HepG2 (cell line): ENCODE measurements around the gene TMEM63B. TPM values are rescaled to one million over a fixed set of nuclear protein-coding genes. Genes with fewer than 3 reads are reported as not detected.

ENCODE experiments used
- ATAC-seq: fragments of 200-7000 bp; cut with Tn5 transposase; 3 replicates; pipeline ENCODE4 v1.9.1; 2020; ENCODE audit warnings: mild to moderate bottlenecking, moderate library complexity
- BruUV-seq: library from RNA; stranded (reverse); fragments of 400-500 nt; replicated peaks from 2 replicates; lab custom pipeline; 2021; lab: Mats Ljungman, UMichigan
- CTCF ChIA-PET: fragments of 300-600 bp; formaldehyde crosslinking; extraction: SDS; loops from one replicate; lab custom pipeline; 2021; ENCODE audit warnings: low total read pairs, inconsistent platforms, low intra/inter-chr PET ratio; lab: Yijun Ruan, JAX
- POLR2A ChIA-PET: fragments of 350-600 bp; sonication (Branson Sonifier 250); formaldehyde crosslinking; loops from one replicate; lab custom pipeline; 2020; ENCODE audit warnings: antibody characterized with exemption, inconsistent platforms; lab: Yijun Ruan, JAX
- DNase-seq: peaks from one replicate; pipeline ENCODE4 v3.0.0-alpha.2; 2015; ENCODE audit warnings: low spot score
- FAIRE-seq: peaks from 3 replicates; lab custom pipeline; 2011; peaks lifted over from hg19 to GRCh38; lab: Jason Lieb, UNC
- H2AFZ ChIP-seq: one replicate; pipeline ENCODE4 v1.6.1; 2011; ENCODE audit warnings: low read length, inconsistent platforms
- H3K27ac ChIP-seq: fragments of 300-600 bp; 3 replicates; pipeline ENCODE4 v1.8.0; 2011; ENCODE audit warnings: mixed run types, mild to moderate bottlenecking, mixed read lengths, low read length, inconsistent platforms; ENCODE audit not compliant: insufficient read depth; ENCODE audit errors: extremely low read length
- H3K27me3 ChIP-seq, 2 experiments: fragments of 200-600 bp in 1 of 2; 2 replicates in 1 of 2; 3 replicates in 1 of 2; pipeline versions ENCODE4 v1.6.0 to v1.8.0; 2011; ENCODE audit warnings: low read length in 2 of 2, mild to moderate bottlenecking in 2 of 2, moderate library complexity in 2 of 2, inconsistent platforms in 1 of 2; ENCODE audit not compliant: insufficient read depth in 2 of 2, control insufficient read depth in 1 of 2
- H3K36me3 ChIP-seq, 2 experiments: fragments of 200-600 bp in 1 of 2; replicated peaks in 1 of 2; 2 replicates in 1 of 2; 3 replicates in 1 of 2; pipeline versions ENCODE4 v1.5.1 to v1.8.0; 2011; ENCODE audit warnings: low read length in 2 of 2, inconsistent platforms in 1 of 2; ENCODE audit not compliant: insufficient read depth in 2 of 2, control insufficient read depth in 1 of 2
- H3K4me1 ChIP-seq: 2 replicates; pipeline ENCODE4 v1.5.1; 2012; ENCODE audit warnings: low read length, inconsistent platforms; ENCODE audit not compliant: insufficient read depth
- H3K4me2 ChIP-seq: 2 replicates; pipeline ENCODE4 v1.6.0; 2011; ENCODE audit warnings: low read depth, low read length, inconsistent platforms
- H3K4me3 ChIP-seq, 3 experiments: fragments of 200-600 bp in 1 of 3; sonication (generic), shearing (Covaris generic) in 1 of 3; replicated peaks in 1 of 3; 2 replicates each; pipeline ENCODE4 v1.5.1; 2011 to 2016; ENCODE audit warnings: low read length in 3 of 3, inconsistent platforms in 2 of 3, low read depth in 2 of 3, mild to moderate bottlenecking in 2 of 3, control low read depth in 1 of 3, mixed read lengths in 1 of 3; ENCODE audit not compliant: insufficient read depth in 1 of 3
- H3K79me2 ChIP-seq: one replicate; pipeline ENCODE4 v1.6.1; 2011; ENCODE audit warnings: low read length, inconsistent platforms; ENCODE audit not compliant: insufficient read depth
- H3K9ac ChIP-seq: 2 replicates; pipeline ENCODE4 v1.6.0; 2011; ENCODE audit warnings: mild to moderate bottlenecking, low read depth, low read length, inconsistent platforms; ENCODE audit not compliant: insufficient read depth
- H3K9me3 ChIP-seq: 2 replicates; pipeline ENCODE4 v1.5.1; 2012; ENCODE audit warnings: mild to moderate bottlenecking, low read length
- H4K20me1 ChIP-seq: 2 replicates; pipeline ENCODE4 v1.6.0; 2011; ENCODE audit warnings: inconsistent platforms, mild to moderate bottlenecking, low read length, moderate library complexity; ENCODE audit not compliant: insufficient read depth
- AKAP8 ChIP-seq: sonication (generic); formaldehyde crosslinking; IDR thresholded peaks from 2 replicates; pipeline ENCODE4 v1.5.1; 2020; ENCODE audit warnings: mild to moderate bottlenecking, missing genetic modification reagents
- CBX5 ChIP-seq: sonication (generic); formaldehyde crosslinking; IDR thresholded peaks from 2 replicates; pipeline ENCODE4 v1.4.0; 2020; ENCODE audit warnings: missing genetic modification reagents, borderline replicate concordance
- IKZF4 ChIP-seq: sonication (generic); formaldehyde crosslinking; IDR thresholded peaks from 2 replicates; pipeline ENCODE4 v1.5.1; 2020; ENCODE audit warnings: borderline replicate concordance, mild to moderate bottlenecking, low read depth, missing genetic modification reagents; ENCODE audit errors: not compliant biosample characterization
- PAF1 ChIP-seq: IDR thresholded peaks from 2 replicates; pipeline ENCODE4 v1.6.1; 2016; ENCODE audit warnings: missing genetic modification reagents, missing compliant biosample characterization
- PAX8 ChIP-seq: sonication (generic); formaldehyde crosslinking; IDR thresholded peaks from 2 replicates; pipeline ENCODE4 v1.8.0; 2022; ENCODE audit warnings: mild to moderate bottlenecking, missing genetic modification reagents, borderline replicate concordance
- POLR2AphosphoS5 ChIP-seq: IDR thresholded peaks from 2 replicates; pipeline ENCODE4 v1.6.1; 2012; ENCODE audit warnings: low read depth, low read length
- U2AF2 ChIP-seq: fragments of 200-400 bp; formaldehyde crosslinking; IDR thresholded peaks from 2 replicates; pipeline ENCODE4 v1.6.1; 2017; ENCODE audit warnings: low read depth, mild to moderate bottlenecking, low read length
- ZNF503 ChIP-seq: sonication (generic); formaldehyde crosslinking; IDR thresholded peaks from 2 replicates; pipeline ENCODE4 v1.4.0; 2020; ENCODE audit warnings: missing genetic modification reagents
- ZNF605 ChIP-seq: sonication (generic); formaldehyde crosslinking; IDR thresholded peaks from 2 replicates; pipeline ENCODE4 v1.8.0; 2022; ENCODE audit warnings: mild to moderate bottlenecking, missing genetic modification reagents
- ZNF644 ChIP-seq: IDR thresholded peaks from 2 replicates; pipeline ENCODE4 v1.6.1; 2016; ENCODE audit warnings: low read depth
- ZNF687 ChIP-seq: sonication (generic); formaldehyde crosslinking; IDR thresholded peaks from 2 replicates; pipeline ENCODE4 v1.5.1; 2020; ENCODE audit warnings: mild to moderate bottlenecking, missing genetic modification reagents, moderate library complexity
- ZNF724P ChIP-seq: sonication (generic); formaldehyde crosslinking; IDR thresholded peaks from 2 replicates; pipeline ENCODE4 v1.8.0; 2022; ENCODE audit warnings: missing genetic modification reagents, borderline replicate concordance
- ZNF784 ChIP-seq: sonication (generic); formaldehyde crosslinking; IDR thresholded peaks from 2 replicates; pipeline ENCODE4 v1.5.1; 2020; ENCODE audit warnings: missing genetic modification reagents, mild to moderate bottlenecking, borderline replicate concordance
- ZUFSP ChIP-seq: sonication (generic); formaldehyde crosslinking; IDR thresholded peaks from 2 replicates; pipeline ENCODE4 v1.9.0; 2021; ENCODE audit warnings: missing genetic modification reagents, mild to moderate bottlenecking, borderline replicate concordance
- WGBS: methylation state at CpG from one replicate; pipeline ENCODE4 v1.1.6; 2017; ENCODE audit warnings: low lambda C conversion rate; 5-methylcytosine and 5-hydroxymethylcytosine counted together
- in situ Hi-C: cut with HindIII; loops from 2 replicates; pipeline ENCODE4 v1.10.0; 2017; ENCODE audit warnings: low pct_unique_long_range_greater_than_20kb; ENCODE audit not compliant: extremely low pct_ligation_motif_present
- intact Hi-C: fragments of 100-400 bp; cut with micrococcal nuclease; formaldehyde crosslinking; loops from one replicate; pipeline ENCODE4 v1.10.0; 2022; ENCODE audit not compliant: unreplicated experiment
- polyA plus RNA-seq, 8 experiments: library from polyadenylated mRNA; depleted of rRNA in 3 of 8; stranded (reverse) in 7 of 8; unstranded in 1 of 8; fragments of >200 nt; fragmentation: Illumina TruSeq in 4 of 8; extraction: Trizol in 4 of 8; gene quantifications; 2 replicates each; pipeline versions ENCODE4 v1.2.1 to v1.2.3, GENCODE V29; 2011 to 2016; ENCODE audit warnings: low read depth in 4 of 8, missing spikeins in 1 of 8, mixed read lengths in 1 of 8; ENCODE audit not compliant: insufficient read depth in 1 of 8
- total RNA-seq, 5 experiments: library from RNA; depleted of rRNA; stranded (reverse); fragments of >200 nt; fragmentation: Illumina TruSeq; extraction: Trizol; gene quantifications; 2 replicates each; pipeline ENCODE4 v1.2.3, GENCODE V29; 2016; ENCODE audit warnings: low read depth in 1 of 5
- TF ChIP-seq, protein P1 (sequence below): IDR thresholded peaks from 2 replicates; pipeline ENCODE4 v1.6.1; 2016; ENCODE audit warnings: mild to moderate bottlenecking

The TMEM63B gene
- total and polyA plus RNA-seq, 2 of the 13 experiments (the other 11 are each of a cell fraction or from before 2014, with no cell fraction given): 27.4 to 75.8 TPM

DNA sequence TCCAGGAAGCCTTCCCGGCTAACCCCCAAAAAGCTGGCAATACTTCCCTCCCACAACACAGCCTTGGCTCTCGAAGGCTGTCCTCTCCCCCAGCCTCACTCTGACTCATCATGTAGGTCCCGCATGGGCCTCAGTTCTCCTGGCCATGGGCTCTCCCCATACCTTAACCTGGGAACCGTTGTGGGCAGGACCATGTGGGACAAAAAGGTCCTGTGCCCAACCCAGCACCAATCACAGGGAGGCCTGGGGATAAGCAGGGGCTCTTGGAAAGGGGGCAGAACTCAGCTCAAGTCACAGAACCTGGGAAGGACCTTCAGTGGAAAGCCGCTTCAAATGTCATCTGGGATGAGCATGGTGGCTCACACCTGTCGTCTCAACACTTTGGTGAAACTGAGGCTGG lies 45.6 kb upstream of the TMEM63B start:
- Histone ChIP-seq H3K79me2 (no peaks in the 10 kb centered on the region), H3K4me3 (no peak overlapping the region), H3K27me3 (no peaks in the 10 kb centered on the region), H3K9ac (no peak overlapping the region), H2AFZ (no peak overlapping the region), H3K4me1 (peaks cover 90% of the 10 kb centered on the region), H3K9me3 (no peaks in the 10 kb centered on the region), H3K27ac (no peak overlapping the region), H4K20me1 (no peaks in the 10 kb centered on the region), H3K4me2 (no peak overlapping the region), H3K36me3 (no peaks in the 10 kb centered on the region)
- 87% methylated on average over 5 of the region's 6 CpGs for WGBS
- in situ Hi-C loops: no loop called here
- DNase-seq (no peak), FAIRE-seq (no peak), ATAC-seq (no peak)
- CTCF ChIA-PET: no interaction called here
- POLR2A ChIA-PET: no interaction called here
- BruUV-seq: no TSS peak
- intact Hi-C loops: no loop called here
- 0 out of 2 replicates have a peak, but pooled peaks have one; percentile 15 for TF ChIP-seq ZNF605 (CRISPR knock-in tag)
- 0 out of 2 replicates have a peak, but pooled peaks have one; percentile 29 for TF ChIP-seq ZNF724P (CRISPR knock-in tag)
- TF ChIP-seq AKAP8 (CRISPR knock-in tag): no peak; the same call in 1 of the 2 replicates
- TF ChIP-seq PAF1: no peak
- TF ChIP-seq PAX8 (CRISPR knock-in tag): no peak
- no peak for TF ChIP-seq ZNF784
- no peak for TF ChIP-seq U2AF2
- no peak for TF ChIP-seq IKZF4
- TF ChIP-seq CBX5 (CRISPR knock-in tag): no peak
- TF ChIP-seq POLR2AphosphoS5: peak; percentile 38; the same call in 1 of the 2 replicates
- TF ChIP-seq ZNF644 (CRISPR knock-in tag): no peak
- TF ChIP-seq ZNF687 (CRISPR knock-in tag): peak; percentile 46
- TF ChIP-seq ZUFSP (CRISPR knock-in tag): no peak
- TF ChIP-seq ZNF503 (CRISPR knock-in tag): no peak
- TF ChIP-seq, protein P1, sequence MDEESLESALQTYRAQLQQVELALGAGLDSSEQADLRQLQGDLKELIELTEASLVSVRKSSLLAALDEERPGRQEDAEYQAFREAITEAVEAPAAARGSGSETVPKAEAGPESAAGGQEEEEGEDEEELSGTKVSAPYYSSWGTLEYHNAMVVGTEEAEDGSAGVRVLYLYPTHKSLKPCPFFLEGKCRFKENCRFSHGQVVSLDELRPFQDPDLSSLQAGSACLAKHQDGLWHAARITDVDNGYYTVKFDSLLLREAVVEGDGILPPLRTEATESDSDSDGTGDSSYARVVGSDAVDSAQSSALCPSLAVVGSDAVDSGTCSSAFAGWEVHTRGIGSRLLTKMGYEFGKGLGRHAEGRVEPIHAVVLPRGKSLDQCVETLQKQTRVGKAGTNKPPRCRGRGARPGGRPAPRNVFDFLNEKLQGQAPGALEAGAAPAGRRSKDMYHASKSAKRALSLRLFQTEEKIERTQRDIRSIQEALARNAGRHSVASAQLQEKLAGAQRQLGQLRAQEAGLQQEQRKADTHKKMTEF (CRISPR knock-in tag): no peak
